ENCODE results near the gene ADNP2.

DNA sequence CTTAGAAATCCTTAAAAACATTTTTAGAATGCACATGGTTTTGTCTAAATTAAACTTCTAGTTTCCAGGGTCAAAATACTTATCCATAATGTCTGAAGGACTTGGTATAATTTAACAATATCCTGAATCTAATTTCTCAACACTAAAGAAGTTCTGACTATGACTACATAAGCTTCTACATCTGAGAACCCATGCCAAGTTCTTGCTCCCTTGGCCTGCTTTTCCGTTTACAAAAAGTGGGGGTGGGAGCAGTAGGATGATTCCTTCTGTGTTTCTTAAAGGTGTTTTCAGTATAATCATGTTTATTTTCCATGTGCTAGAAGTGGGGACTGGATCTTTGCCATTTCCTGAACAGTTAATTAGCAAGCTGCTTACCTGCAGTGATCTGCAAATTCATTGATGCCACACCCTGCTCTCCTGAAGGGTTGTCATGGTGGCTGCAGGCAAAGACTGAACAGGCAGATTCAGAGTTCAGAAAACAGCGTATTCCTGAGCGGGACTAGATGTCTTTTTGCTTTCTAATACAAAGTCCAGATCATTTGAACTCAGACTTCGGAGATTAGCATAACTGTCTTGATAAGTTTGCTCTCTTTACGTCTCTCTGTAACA lies 36.2 kb downstream of the ADNP2 start:
- TF ChIP-seq, protein P1, sequence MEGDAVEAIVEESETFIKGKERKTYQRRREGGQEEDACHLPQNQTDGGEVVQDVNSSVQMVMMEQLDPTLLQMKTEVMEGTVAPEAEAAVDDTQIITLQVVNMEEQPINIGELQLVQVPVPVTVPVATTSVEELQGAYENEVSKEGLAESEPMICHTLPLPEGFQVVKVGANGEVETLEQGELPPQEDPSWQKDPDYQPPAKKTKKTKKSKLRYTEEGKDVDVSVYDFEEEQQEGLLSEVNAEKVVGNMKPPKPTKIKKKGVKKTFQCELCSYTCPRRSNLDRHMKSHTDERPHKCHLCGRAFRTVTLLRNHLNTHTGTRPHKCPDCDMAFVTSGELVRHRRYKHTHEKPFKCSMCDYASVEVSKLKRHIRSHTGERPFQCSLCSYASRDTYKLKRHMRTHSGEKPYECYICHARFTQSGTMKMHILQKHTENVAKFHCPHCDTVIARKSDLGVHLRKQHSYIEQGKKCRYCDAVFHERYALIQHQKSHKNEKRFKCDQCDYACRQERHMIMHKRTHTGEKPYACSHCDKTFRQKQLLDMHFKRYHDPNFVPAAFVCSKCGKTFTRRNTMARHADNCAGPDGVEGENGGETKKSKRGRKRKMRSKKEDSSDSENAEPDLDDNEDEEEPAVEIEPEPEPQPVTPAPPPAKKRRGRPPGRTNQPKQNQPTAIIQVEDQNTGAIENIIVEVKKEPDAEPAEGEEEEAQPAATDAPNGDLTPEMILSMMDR (IDR thresholded peaks at IDR 0.05; ENCODE audit: low read length), result no peak
- TF ChIP-seq EZH2 (IDR thresholded peaks at IDR 0.05; ENCODE audit: borderline replicate concordance, low read length), result no peak
